HG02759 (cell line): ENCODE results near the gene ITGB6.

Experiments
- ATAC-seq: cut with Tn5 transposase; IDR thresholded peaks from one replicate; pipeline ENCODE4 v1.9.1; 2021; ENCODE audit warnings: mild to moderate bottlenecking, moderate library complexity; ENCODE audit not compliant: unreplicated experiment

The ITGB6 gene

DNA sequence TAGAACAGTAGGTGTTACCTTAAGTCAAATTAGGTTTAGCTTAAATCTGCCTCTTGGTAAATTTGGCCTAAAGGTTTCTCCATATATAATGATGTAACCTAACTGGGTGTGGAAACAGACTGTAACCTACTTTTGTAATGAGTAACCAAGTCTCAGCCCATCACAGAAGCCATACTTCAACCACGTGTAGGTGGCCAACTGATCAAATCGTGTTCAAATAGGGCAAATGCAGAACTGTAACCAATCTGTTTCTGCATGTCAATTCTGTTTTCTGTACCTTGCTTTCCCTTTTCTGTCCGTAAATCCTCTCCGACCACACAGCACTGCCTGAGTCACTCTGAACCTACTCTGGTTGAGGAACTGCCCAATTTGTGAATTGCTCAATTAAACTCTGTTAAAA lies 103.7 kb downstream of the ITGB6 start:
- peak; percentile 64 for ATAC-seq

DNA sequence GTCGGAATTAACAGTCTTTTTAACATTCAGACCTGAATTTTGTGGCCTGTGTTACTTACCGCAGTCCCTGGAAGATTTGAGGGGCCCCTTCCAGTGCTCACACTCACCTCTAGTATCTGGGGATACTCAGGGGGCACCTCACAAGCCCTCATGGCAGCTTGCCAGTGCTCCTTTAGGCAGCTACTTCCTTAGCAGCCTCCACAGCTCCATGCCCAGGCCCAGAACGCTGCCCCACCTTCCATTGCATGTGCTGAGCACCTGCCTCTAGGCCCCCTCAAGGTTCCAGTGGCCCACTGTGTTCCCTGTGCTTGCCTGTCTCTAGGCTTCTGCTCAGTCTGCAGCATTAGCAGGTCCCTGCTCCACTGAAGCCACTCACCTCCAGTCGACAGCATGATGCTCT lies 107.6 kb downstream of the ITGB6 start:
- ATAC-seq, result no peak

DNA sequence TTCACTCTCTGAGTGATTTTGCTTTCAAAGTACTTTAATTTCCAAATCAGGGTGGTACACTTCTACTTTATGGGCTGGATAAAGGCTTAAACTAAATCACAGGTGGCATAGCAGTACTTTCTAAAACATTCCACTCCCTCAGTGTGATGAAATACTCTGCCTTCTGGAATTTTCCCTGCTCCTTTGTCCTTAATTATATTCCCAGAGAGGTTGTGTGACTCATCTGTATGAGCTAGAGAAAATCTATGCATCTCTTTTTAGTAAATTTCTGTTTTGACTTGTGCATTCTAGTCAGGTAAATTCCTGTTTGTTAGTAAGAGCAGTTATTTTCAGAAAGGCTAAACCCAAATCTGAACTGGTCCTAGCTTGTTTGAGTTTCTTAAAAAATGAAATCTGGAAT lies 108.7 kb downstream of the ITGB6 start:
- ATAC-seq, result no peak

DNA sequence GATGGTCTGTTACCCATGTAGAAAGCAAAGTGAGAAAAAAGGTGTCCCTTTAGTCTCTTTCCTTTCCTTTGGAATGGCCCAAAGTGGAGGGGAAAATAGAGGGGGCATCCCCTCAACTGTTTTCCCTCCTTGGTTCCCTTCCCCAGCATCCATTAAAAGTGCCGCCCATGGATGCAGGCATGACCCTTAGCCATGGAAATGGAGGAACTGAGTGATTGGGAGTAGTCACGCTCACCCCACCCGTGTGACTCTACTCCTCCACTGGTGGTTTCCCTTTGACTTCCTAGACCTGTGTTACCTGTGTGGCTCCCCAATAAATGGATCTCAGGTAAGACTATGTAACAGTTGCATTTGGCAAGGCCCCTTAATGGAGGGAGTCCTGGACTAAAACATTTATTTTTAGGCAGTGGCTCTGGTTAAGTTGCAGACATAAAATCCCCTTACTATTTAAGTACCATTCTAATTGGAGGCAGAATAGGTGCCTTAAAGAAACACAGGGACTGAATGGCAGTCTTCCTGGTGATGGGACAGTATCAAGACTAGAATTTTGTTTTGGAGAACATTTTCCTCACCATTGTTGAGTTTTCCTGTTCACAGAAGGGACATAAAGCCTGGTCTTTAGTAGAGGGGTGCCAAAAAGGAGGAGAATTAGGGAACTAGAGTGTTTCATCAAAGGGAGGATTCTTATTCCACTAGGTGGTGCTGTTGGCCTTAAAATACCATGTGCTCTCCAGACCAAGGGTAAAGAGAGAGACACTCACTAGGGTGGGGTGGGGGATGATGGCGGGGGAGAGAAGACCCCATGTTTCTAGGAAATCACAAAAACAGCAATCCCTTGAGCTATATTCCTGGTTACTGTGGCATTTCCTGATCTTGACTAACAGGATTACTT lies 112.0 kb downstream of the ITGB6 start:
- no peak for ATAC-seq

DNA sequence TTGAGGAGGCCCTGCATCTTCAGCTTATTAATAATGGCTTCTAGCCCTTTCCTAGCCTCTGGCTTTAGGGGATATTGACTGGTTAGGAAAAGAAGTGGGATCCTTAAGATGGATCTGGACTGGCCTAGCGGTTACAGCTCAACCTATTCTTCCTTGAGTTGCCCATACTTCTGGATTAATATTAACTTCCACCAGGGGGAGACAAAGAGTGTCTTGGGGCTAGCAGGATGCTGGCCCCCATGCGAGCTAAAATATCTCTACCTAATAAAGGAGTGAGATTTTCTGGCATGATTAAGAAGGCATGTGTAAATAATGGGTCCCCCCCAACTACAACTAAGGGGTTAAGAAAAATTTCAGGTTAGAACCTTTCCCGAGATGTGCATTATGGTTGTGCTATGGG lies 114.4 kb downstream of the ITGB6 start:
- ATAC-seq, result no peak

DNA sequence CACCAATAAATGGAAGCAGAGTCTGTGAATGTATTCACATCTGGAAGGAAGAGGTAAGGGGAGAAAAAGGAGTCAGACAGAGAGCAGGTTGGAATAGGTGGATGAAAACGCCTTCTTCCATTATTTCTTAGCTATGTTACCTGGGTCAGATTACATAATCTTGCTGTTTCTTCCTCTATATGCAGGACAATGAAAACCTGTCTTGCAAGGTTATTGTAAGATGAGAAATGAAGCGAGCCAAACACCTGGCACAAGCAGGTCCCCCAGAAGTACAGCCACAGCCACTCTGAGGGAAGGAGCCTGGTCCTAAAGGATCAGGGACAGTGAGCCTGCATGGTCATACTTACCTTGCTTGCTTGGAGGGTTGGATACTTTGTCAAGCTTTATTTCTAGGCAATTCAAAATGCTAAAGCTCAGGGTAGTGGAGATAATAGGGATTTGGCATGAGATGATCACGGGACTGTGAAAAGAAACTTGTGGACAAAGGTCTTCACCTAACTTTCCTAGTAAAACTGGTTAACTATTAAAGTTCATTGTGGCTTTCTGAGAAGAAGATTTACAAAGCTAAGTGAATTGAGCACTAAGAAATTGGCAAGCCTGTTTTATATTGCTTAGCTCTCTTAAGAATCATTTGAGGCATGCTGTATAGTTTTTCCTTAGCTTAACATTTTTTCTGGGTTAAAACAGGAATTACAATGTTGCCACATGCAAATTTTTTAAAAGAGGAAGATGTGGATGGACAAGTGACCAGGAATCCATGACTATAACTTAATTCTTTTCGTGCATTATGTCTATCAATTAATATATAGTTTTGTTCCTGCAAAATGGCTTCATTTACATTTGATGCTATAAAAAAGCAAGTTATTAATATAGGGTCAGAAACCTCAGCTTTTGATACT lies 121.9 kb downstream of the ITGB6 start:
- ATAC-seq, result no peak

DNA sequence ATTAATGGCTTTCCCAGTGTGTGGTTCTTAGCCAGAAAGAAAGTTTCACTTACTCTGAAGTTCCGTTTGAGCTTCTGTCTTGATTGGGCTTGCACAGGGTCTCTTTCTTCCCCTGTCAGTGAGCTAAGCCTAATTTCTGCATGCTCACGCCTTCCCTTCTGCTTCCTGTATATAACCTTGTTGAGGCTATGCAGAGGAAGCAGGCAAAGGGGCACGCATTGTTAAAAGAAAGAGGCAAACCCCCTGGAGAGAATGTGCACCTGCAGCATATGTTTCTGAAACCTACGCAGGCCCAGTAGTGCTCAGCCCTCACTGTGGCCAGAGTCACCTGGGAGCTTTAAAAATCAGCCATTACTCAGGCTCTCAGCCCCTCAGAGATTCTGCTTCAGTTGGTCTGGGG lies 123.2 kb downstream of the ITGB6 start:
- no peak for ATAC-seq

DNA sequence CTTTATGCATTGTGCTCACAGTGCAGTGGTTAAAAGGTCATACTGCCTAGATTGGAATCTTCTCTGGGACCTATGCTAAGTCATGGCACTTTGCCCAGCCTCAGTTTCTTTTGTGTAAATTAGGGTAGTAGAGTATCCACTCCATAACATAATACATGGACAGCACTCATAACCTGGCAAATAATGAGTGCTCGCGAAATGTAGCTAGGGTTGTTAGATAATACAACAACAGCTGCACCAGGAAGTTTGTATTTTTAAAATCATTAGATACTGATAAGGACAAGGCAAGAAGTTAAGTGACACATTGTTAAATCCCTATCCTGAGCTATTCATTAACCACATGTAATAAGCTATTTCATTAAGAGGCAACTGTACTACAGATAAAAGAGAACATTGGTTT lies 123.8 kb downstream of the ITGB6 start:
- ATAC-seq, result no peak

DNA sequence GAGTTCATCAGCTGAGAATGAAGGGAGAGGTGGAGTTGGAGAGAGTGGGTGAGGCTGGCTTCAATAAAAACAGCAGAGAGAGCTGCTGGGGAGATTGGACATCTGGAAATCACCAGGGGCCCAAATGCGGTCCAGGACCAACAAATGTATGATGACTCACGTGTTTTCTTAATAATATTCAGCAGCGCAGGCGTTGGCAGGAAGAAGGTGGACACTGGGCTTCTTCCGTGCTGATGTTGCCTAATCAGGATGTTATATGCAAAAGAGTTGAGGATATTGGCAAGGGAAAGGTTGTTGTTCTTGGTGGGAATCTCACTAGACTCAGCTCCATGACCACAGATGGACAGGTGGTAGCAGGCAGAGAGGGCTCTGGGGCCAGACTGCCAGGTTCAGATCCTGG lies 124.9 kb downstream of the ITGB6 start:
- ATAC-seq, result no peak

DNA sequence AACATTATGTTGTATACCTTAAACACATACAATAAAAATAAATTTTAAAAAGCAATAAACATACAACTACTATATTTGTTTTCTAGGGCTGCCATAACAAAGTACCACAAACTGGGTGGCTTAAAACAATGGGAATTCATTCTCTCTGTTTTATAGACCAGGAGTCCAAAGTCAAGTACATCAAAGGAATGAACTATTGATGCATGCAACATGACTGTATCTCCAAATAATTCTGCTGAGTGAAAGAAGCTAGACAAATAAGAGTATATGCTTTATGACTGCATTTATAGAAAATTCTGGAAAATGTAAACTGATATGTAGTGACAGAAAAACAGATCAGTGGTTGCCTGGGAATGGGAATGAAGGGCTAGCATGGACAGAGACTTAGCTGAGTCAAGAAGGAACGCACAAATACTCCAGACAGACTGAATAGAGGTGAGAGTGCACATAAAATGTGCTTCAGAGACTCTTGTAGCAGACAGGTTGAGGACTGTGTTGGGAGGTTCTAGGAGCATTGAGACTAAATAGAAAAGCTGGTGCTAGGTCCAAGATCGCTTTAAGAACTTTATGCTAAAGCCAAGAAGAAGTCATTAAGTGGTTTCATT lies 126.7 kb downstream of the ITGB6 start:
- ATAC-seq, result no peak

DNA sequence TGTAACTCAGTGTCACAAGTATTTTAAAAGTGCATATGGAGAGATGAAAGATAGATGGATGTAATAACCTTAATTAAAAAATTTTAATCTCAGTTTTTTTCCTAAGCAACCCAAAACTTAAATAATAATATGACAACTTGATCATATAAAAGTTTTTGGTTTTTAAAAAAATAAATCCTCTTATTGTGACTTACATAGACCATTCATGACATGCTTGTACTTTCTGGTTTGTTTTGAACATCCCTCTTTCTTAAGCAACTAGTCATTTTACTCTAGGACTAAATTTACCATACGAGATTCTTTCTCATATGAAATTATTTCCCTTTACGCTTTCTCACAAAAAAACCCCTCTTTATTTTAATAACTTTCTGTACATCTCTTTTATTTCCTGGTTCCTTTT lies 131.2 kb downstream of the ITGB6 start:
- ATAC-seq, result no peak

DNA sequence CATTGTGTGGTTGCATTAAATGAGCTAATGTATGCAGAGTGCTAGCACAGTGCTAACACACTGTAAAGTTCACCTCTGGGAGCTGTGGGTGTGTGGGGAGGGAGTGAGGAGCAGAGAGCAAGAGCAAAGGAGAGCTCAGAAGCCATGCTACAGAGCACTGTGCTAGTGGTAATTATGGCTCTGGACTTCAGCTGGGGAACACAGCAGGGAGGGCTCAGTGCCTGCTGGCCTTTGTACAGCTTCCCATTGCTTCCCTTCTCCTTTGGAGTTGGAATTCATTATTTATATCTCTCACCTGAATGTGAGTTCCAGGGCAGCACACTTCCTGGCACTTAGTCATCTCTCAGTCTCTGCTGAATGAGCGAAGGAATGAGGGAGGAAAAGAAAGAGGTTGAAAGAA lies 135.2 kb downstream of the ITGB6 start:
- no peak for ATAC-seq

DNA sequence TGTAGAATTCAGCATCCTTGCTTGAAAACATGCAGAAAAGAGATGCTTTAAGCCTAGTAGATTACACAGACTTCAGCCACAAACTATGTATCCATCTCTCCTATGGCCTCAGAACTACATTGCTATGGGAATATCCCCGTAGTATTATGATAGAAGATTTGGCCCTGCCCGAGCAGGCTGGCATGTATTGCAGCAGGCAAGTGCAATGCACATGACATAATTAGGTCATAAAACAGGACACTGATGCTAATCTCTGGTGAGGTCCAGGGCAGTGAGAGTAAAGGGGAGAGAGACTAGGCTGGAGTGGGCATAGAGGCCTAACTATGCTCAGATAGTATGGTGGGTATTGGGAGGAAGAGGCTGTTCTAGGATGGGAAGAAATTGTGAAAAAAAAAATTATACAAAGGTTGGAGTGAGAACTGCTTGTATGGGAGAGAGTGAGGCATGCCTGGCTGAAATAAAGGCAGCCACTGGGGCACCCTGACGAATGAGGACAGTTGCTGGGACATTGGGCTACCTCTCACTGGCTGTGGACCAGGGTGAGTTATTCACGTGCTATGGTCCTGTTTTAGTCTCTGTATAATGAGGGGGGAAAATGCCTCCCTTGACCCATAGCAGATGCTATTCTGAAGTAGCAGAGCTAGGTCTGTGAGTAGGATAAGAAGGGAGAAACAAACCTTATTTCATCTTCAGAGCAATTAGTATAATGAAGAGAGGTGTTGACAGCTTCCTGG lies 136.0 kb downstream of the ITGB6 start:
- no peak for ATAC-seq

DNA sequence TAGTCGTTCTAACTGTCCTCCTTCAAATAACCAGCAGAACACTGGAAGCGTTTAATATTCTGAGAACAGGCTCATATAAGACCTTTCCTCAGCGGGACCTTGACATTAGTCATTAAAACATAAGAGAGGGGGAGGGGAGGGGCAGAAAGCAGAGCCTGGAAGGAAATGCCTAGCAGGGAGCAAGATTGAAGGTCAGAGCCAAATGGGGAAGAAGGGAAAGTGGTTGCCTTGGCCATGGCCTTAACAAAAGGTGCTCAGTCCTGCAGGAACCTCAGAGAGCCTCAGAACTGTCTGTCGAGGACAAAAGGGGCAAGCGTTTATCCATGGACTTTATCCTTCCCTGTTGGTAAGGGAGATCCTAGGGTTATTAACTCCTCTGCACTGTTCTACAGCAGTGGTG lies 136.8 kb downstream of the ITGB6 start:
- no peak for ATAC-seq

DNA sequence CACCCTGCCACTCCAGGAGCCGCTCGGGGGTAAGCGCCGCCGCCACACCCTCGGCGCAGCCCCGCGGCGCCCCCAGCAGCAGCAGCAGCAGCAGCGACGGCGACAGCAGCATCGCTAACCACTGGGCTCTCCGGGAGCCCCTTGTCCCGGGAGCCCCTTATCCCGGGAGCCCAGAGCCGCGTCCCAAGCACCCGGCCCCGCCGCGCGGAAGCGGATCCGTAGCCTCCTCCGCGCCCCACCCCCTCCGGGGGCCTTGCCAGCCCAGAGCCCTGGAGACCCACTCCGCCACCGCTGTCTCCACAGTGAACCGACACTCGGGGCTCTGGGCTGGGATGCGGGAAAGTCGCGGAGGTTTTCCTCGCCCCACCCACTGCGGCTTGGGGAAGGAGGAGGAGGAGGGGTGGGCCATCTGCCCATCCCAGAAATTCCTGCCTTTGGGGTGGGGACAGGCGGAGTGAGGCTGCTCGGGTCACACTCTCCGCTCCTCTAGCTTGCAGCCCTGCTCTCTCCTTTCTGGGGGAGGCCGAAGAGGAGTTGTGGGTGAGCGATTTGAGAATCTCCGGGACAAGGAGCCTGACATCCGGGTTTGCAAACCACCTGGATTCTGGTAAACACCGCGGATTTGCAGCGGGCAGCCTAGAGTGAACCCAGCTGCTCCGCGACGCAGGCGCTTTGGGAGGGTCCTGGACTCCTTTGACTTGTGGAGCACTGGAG lies 137.6 kb downstream of the ITGB6 start, which contains the start of gene PLA2R1:
TSS of gene PLA2R1 (minus strand) at position 324 of the 714 bp plus-strand sequence. CDS start at position 112, 212 bp downstream.
- ATAC-seq, result no peak

DNA sequence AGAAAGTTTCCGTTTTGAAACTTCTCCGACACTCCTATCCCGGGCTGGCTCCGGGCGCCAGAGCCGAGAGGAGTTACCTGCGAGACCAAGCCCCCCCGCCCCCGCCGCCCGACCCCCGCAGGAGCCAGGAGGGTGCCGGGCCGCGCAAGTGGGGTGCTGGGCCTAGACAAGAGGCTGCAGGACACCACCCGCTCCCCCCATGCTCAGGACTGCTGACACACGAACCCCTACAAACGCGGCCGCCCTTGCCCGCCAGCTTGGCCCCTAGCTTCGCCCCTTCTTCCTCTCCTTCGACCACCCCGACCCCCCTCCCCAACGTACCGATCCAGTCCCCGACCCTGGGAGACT lies 138.2 kb downstream of the ITGB6 start:
- no peak for ATAC-seq

DNA sequence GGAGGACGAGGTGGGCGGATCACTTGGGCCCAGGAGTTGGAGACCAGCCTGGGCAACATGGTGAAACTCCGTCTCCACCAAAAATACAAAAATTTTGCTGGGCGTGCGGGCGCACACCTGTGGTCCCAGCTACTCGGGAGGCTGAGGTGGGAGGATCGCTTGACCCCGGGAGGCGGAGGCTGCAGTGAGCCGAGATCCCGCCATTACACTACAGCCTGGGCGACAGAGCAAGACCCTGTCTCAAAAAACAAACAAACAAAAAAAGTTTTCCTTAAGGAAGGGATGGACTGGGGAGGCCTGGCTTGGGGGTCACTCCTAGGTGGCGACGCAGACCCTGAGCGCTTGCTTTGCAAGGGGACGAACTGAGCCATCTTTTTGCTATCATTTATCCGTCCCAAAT lies 138.5 kb downstream of the ITGB6 start:
- no peak for ATAC-seq

DNA sequence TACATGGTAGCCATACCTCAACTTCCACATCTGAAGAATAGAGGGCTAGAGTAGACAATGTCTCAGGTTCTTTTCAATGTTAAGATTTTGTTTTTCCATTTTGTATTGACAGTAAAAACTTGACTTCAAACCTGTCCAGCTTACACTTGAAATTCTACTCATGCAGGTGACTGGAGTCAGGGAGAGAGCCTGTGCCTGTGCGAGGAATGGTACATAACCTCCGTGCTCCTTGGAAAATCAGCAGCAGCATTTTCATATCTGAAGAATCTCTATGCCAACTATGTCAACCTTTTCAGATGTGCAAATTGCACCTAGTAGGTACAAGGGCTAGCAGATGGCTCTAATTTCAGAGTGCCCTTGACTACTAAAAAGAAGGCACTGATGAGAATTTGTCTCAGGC lies 139.8 kb downstream of the ITGB6 start:
- no peak for ATAC-seq

DNA sequence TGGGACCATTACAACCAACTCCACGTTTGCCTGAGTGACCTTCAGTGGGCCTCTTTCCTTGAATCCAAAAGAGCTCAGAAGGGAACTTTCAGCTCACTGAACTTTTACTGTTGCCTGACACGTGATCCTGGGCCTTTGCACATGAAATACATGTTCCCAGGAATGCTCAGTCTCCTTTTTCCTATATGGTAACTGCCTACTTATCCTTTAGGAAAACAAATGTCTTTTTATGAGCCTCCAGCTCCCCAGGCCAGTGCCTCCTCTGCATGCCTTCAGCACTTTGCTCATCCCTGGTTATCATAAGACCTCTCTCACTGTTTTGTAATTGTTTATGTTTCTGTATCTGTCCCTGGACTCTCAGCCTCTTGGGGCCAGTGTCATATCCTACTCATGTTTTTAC lies 142.7 kb downstream of the ITGB6 start:
- no peak for ATAC-seq

DNA sequence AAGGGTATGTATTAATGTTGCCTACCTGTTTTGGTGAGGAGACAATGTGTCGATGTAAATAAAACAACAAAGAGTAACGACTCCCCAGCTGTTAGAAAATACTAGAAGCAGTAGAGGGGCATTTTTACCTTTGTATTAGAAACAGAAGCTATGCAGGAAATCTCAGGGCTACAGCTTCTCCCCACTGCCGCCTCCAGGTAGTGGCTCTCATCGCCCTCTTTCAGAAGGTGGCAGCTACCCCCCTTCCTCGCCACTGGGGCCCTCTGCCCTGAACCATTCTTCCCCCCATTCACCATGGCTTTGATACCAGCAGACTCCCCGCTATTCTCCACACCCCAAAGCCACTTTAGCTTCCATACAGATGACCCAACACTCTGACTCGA lies 144.4 kb downstream of the ITGB6 start:
- no peak for ATAC-seq
